Bone marrow (tissue), 2 donors: ENCODE measurements around the gene SSNA1.

ENCODE experiments used
- DNase-seq, 2 donors: peaks; one replicate each; lab custom pipeline; 2025; lab: John Stamatoyannopoulos, UW

Gene SSNA1

GRCh38 chr9:137152844-137153405 lies 35.6 kb upstream of the SSNA1 start:
- DNase-seq = no peak

GRCh38 chr9:137156567-137157375 lies 31.7 kb upstream of the SSNA1 start:
- DNase-seq = peak in 1 of 2 donors; percentile 10

DNA sequence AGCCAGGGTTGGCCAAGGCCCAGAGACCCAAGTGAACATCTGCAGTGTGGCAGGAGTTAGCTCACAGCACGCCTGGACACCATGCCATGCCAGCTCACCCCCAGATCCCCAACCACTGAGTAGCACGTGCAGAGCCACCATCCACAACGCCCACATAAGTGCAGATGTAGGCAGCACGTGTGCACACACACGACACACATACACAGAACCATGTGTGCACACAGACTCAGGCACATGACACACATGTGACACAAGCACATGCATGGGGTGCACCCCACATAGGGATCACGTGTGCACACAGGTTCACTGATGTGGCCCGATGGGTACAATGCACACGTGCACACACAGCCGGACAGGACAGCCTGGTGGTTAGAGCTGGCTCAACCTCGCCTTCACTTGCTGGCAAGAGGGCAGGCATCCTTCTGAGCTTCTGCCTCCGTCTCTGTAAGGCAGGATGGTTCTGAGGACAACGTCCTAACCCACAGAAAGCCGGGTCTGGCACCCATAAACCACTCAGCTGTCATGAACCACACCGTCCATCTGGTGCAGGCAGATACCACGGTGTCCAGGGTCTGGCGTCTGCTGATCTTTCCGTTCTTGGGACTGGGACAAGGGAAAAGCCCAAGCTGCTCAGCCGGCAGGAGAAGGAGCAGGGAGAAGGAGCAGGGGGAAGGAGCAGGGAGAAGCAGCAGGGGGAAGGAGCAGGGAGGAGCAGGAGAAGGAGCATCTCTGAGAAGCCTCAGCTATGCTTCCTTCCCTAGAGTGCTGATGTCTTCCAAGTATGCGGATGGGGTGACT lies 30.7 kb upstream of the SSNA1 start:
- no peak for DNase-seq

DNA sequence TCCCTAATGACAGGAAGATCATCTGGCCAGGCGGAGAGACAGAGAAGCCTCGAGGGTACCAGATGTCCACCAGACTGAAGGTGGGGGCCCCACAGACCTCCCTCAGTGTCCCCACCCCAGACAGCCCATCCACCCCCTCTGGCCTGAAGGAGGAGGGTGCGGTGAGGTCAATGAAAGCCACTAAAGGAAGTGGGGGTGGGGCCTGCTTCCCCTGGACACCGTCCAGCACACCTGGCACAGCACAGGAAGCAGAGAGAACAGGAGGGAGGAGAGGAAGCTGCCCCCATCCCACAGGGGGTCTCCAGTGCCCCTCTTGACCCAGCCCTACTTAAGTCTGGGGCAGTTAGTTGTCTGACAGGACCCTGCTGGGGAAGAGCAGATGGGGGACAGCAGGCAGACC lies 29.9 kb upstream of the SSNA1 start:
- DNase-seq = no peak

DNA sequence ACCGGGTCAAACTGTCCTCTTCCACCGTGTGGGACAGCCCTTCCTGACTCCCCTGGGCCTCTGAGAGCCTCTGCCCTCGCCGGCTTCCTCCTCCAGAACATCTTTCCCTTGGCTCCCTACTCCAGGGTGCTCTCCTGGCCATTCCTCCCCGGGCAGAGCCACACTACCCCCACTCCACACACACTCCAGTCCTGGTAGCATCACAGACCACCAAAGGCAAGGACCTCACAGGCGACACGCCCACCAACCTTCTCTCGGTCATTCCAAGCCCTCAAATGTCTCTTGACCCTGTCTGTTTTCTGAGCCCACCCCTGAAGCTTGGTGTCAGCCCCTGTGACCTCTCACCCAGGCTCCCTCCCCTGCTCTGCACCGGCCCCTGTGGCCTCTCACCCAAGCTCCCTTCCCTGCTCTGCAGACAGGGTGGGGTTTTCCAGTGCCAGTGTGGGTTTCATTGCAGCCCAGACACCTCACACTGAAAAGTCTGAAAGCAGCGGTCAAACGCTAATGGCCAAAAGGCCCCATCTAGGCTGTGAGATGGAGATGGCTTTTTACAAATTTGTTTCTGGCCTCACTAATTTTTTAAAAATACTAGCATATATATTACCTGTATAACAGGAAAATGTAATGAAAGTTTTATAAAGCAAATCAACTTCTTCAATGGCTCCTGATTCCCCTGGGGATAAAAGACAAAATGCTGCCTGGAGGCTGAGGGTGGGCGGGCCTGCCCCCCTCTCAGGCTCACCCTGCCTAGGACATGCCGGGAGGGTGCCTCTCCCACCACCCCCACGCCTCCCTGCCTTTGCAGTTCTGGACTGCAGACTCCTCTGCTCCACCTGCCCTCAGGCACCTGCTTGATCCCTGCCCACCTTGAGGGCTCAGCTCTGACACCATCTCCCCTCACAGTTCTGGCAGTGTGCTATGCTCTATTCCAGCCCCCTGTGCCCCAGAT lies 29.1 kb upstream of the SSNA1 start:
- no peak for DNase-seq

DNA sequence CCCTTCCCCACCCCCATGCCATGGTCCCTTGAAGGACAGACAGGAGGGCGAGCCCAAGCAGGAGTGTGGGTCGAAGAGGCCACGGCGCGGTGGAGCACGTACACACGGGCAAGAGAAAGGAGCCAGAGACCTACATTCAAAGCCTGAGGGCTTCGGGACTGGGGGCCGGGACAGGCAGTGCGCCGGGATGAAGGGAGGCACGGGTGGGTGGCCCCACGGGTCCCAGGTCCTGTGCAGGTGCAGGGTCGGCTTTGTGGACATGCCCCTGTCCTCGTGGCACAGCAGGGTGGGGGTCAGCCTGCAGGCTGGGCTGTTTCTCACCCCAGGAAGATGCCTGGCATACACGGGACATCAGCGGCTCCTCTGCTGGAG lies 28.4 kb upstream of the SSNA1 start:
- no peak for DNase-seq

DNA sequence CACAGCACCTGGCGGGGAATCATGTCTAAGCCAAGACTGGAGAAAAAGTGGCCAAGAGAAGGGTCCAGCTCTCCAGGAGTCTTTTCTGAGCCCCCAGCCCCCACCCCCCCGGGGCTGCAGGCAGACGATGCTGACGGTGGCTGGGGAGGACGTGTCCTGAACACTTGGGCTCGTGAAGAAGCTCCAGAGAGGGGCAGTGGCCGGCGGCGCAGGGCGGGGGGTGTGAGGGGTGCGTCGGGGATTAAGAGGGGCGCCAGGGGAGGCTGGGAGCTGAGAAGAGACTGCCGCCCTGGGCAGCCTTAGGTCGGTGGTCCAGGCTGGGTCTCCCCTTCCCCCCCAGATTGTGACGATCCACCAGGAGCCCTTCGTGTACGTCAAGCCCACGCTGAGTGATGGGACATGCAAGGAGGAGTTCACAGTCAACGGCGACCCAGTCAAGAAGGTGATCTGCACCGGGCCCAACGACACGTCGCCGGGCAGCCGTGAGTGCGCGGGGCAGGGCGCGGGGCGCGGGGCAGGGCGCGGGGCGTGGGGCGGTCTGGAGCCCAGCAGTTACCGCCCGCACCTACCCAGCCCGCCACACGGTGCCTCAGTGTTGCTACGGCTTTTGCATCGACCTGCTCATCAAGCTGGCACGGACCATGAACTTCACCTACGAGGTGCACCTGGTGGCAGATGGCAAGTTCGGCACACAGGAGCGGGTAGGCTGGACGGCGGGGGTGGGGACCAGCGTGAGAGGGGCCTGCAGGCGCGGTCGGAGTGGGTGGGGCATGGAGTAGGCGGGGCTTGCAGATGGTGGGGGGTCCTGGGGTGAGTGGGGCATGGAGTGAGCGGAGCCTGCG lies 27.5 kb upstream of the SSNA1 start:
- DNase-seq = no peak

DNA sequence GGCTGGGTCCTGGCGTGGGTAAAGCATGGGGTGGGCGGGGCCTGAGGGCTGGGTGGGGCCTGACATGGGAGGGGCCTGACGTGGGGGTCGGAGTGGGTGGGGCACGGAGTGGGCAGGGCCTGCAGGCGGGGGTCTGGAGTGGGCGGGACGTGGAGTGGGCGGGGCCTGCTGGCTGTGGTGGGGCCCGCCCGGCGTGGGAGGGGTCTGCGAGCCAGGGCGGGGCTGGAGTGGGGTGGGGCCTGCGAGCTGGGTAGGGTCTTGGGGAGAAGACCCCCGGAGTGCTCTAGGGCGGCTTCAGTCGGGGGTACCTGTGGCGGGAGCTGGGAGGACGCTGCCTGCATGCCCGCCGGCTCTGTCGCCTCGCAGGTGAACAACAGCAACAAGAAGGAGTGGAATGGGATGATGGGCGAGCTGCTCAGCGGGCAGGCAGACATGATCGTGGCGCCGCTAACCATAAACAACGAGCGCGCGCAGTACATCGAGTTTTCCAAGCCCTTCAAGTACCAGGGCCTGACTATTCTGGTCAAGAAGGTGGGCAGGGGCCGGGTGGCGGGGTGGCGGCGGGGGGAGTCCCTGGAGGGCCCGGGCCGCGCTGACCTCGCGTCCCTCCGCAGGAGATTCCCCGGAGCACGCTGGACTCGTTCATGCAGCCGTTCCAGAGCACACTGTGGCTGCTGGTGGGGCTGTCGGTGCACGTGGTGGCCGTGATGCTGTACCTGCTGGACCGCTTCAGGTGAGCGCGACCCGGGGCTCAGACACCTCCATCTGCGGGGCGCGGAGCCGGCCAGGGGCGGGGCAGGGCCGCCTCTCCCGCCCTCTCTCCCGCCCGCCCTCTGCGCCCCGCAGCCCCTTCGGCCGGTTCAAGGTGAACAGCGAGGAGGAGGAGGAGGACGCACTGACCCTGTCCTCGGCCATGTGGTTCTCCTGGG lies 26.7 kb upstream of the SSNA1 start:
- no peak for DNase-seq

DNA sequence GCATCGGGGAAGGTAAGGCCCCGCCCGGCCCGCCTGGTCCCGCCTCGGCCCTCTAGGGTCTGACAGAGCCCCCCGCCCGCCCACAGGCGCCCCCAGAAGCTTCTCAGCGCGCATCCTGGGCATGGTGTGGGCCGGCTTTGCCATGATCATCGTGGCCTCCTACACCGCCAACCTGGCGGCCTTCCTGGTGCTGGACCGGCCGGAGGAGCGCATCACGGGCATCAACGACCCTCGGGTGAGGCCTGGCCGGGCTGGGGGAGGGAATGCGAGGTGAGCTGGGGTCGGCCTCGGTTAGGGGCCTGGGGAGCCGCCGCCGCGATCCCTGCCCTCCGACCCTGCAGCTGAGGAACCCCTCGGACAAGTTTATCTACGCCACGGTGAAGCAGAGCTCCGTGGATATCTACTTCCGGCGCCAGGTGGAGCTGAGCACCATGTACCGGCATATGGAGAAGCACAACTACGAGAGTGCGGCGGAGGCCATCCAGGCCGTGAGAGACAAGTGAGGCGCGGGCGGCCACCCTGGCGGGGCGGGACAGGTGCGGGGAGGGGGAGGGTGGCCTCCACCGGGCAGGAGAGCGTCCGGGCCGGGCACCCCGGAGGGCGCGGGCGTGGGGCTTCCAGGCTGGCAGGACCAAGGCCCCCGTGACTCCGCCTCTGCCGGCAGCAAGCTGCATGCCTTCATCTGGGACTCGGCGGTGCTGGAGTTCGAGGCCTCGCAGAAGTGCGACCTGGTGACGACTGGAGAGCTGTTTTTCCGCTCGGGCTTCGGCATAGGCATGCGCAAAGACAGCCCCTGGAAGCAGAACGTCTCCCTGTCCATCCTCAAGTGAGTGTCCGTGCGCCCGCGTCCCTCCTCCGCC lies 25.7 kb upstream of the SSNA1 start:
- DNase-seq = no peak

GRCh38 chr9:137163365-137163715 lies 25.1 kb upstream of the SSNA1 start:
- DNase-seq = no peak

DNA sequence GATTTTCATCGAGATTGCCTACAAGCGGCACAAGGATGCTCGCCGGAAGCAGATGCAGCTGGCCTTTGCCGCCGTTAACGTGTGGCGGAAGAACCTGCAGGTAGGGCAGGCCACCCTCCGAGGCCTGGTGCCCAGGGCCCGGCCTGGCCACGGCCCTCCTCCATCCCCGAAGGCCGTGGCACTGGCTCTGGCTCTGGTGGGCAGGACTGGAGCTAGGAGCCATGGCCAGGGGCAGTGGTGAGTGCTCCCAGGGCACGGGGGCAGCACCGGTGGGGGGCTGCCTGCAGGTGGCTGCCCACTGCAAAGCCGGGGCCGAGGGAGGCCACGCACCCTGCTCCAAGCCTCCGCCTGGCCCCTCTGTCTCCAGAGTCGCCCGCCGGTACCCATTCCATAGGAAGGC lies 24.7 kb upstream of the SSNA1 start:
- DNase-seq = no peak

- DNase-seq = no peak
Observed at GRCh38 chr9:137164370-137165249, 23.9 kb upstream of the SSNA1 start.

DNA sequence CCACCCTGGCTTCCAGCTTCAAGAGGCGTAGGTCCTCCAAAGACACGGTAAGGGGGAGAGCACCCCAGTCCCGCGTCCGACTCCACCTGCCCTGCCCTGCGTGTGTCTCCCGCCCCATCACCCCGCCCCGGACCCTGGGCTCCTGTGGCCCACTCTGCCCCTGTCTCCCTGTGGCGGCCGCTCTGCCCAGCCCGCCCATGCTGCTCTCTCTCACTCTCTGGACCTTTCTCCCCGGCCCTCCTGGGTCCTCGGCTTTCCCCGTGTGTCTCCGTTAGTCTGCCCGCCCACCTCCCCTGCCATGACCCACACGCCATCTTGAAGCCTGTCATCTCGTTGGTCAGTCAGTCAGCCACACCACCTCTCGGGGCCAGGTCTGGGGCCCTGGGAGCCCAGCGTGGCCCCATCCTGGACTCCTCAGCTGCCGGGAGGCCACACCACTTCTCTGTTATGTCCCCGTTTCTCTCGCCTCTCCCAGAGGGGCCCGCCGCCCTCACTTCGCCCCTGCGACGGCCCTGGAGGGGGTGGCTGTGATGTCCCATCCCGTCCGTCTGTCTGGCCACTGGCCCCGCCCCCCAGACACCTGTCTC lies 23.1 kb upstream of the SSNA1 start:
- DNase-seq = no peak

DNA sequence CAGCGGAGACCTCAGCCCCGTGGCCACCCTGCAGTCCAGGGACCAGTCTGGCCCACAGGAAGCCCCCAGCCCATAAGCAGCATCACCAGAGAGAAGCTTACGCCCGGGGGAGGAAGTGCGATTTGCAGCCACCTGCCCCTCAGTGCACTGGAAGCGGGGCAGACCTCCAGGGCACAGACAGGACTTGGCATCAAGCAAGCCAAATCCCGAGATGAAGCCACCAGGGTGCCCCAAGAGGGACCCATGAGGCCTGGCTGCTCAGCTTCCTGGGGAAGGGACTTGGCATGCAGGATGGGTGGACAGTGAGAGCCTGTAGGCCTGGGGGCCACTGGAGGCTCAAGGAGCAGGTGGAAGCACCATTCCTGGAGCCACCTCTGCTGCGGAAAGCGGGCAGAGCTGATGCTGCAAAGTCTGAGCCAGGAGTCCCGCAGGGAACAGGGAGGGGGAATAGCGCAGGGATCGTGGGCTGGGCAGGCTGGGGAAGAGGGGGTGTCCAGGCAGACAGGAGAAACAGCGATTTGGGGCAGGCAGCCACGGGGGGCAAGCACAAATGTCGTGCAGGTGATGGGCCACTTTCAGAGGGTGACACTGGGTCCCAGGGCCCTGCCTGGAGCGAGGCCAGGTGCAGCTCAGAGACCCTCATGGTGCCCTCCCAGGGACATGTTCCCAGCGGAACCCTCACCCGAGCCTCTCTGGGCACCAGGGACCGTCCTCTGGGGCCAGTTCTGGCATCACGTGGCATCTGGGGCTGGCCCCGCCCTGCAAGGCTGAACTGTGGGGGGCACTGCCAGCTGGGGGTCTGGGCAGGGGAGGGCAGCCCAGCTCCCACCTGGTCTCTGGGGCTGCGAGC lies 21.9 kb upstream of the SSNA1 start:
- DNase-seq = no peak

DNA sequence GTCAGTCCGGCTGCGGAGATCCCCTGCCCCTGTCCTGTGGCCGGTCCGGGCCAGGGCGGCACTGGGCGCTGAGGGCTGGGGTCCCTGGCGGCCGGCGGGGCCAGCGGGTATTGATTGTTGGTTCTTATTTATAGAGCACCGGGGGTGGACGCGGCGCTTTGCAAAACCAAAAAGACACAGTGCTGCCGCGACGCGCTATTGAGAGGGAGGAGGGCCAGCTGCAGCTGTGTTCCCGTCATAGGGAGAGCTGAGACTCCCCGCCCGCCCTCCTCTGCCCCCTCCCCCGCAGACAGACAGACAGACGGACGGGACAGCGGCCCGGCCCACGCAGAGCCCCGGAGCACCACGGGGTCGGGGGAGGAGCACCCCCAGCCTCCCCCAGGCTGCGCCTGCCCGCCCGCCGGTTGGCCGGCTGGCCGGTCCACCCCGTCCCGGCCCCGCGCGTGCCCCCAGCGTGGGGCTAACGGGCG lies 21.2 kb upstream of the SSNA1 start:
- DNase-seq = no peak

DNA sequence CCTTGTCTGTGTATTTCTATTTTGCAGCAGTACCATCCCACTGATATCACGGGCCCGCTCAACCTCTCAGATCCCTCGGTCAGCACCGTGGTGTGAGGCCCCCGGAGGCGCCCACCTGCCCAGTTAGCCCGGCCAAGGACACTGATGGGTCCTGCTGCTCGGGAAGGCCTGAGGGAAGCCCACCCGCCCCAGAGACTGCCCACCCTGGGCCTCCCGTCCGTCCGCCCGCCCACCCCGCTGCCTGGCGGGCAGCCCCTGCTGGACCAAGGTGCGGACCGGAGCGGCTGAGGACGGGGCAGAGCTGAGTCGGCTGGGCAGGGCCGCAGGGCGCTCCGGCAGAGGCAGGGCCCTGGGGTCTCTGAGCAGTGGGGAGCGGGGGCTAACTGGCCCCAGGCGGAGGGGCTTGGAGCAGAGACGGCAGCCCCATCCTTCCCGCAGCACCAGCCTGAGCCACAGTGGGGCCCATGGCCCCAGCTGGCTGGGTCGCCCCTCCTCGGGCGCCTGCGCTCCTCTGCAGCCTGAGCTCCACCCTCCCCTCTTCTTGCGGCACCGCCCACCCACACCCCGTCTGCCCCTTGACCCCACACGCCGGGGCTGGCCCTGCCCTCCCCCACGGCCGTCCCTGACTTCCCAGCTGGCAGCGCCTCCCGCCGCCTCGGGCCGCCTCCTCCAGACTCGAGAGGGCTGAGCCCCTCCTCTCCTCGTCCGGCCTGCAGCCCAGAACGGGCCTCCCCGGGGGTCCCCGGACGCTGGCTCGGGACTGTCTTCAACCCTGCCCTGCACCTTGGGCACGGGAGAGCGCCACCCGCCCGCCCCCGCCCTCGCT lies 20.5 kb upstream of the SSNA1 start:
- DNase-seq = no peak
